IMR-90 (cell line): ENCODE data around the gene ATP7A.

ENCODE experiments used
- FOS ChIP-seq: fragments of 150-350 bp; IDR thresholded peaks from 2 replicates; pipeline ENCODE4 v1.6.1; 2016; ENCODE audit warnings: low read depth, low read length
- POLR2A ChIP-seq: IDR thresholded peaks from 2 replicates; pipeline ENCODE4 v1.6.1; 2012; ENCODE audit warnings: mild to moderate bottlenecking, low read depth, low read length
- RFX5 ChIP-seq: IDR thresholded peaks from 2 replicates; pipeline ENCODE4 v1.8.0; 2012; ENCODE audit warnings: low read depth, mild to moderate bottlenecking, low read length, moderate library complexity
- TF ChIP-seq, protein P1 (sequence below): fragments of 150-350 bp; IDR thresholded peaks from 2 replicates; pipeline ENCODE4 v1.6.1; 2016; ENCODE audit warnings: low read depth, mild to moderate bottlenecking, low read length, moderate library complexity, borderline replicate concordance
- TF ChIP-seq, protein P2 (sequence below): conservative IDR thresholded peaks from 2 replicates; pipeline ENCODE4 v1.5.1; 2012; ENCODE audit warnings: mild to moderate bottlenecking, low read depth, low read length, improper control_type of control experiment

DNA sequence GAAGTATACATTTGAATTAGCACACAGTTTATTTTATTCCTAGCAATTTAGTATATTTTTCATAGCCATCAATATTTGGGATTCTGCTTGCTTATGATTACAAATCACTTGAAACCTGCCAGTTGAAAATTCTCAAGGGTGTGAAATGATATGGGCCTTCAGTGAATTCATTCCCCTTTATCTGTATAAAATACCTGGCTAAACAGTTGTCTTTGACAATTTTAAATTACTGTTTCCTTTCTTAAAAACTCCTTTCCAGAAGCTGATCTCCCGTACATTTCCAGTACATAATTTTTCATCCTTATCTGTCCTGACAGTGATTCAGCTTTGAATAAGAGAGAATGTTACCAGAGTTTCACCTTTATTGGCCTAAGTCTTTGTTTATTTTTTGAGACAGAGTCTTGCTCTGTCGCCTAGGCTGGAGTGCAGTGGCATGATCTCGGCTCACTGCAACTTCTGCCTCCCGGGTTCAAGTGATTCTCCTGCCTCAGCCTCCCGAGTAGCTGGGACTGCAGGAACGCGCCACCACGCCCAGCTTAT, 13.9 kb downstream of the ATP7A start:
- TF ChIP-seq RFX5 (no peak), POLR2A (no peak), FOS (no peak)
- TF ChIP-seq, protein P1, sequence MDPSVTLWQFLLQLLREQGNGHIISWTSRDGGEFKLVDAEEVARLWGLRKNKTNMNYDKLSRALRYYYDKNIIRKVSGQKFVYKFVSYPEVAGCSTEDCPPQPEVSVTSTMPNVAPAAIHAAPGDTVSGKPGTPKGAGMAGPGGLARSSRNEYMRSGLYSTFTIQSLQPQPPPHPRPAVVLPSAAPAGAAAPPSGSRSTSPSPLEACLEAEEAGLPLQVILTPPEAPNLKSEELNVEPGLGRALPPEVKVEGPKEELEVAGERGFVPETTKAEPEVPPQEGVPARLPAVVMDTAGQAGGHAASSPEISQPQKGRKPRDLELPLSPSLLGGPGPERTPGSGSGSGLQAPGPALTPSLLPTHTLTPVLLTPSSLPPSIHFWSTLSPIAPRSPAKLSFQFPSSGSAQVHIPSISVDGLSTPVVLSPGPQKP: no peak
- TF ChIP-seq, protein P2, sequence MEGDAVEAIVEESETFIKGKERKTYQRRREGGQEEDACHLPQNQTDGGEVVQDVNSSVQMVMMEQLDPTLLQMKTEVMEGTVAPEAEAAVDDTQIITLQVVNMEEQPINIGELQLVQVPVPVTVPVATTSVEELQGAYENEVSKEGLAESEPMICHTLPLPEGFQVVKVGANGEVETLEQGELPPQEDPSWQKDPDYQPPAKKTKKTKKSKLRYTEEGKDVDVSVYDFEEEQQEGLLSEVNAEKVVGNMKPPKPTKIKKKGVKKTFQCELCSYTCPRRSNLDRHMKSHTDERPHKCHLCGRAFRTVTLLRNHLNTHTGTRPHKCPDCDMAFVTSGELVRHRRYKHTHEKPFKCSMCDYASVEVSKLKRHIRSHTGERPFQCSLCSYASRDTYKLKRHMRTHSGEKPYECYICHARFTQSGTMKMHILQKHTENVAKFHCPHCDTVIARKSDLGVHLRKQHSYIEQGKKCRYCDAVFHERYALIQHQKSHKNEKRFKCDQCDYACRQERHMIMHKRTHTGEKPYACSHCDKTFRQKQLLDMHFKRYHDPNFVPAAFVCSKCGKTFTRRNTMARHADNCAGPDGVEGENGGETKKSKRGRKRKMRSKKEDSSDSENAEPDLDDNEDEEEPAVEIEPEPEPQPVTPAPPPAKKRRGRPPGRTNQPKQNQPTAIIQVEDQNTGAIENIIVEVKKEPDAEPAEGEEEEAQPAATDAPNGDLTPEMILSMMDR: no peak
